WERI-Rb-1 (cell line): ENCODE measurements around the gene NRSN2.
"Not testable (repeated sequence)": the region's sequence is repeated elsewhere in the genome, so short reads cannot be mapped to it uniquely, and the experiment has no call there.

ENCODE experiments used
- DNase-seq: peaks from one replicate; pipeline ENCODE4 v3.0.0-alpha.2; 2020
- H3K27ac ChIP-seq: fragments of 250-450 bp; sonication (Bioruptor Pico); 2 replicates; pipeline ENCODE4 v1.5.1; 2020; ENCODE audit warnings: mild to moderate bottlenecking, moderate library complexity
- H3K27me3 ChIP-seq: fragments of 250-450 bp; sonication (Bioruptor Pico); 2 replicates; pipeline ENCODE4 v1.5.1; 2021; ENCODE audit warnings: mild to moderate bottlenecking, low read depth, moderate library complexity; ENCODE audit not compliant: insufficient read depth, severe bottlenecking
- H3K36me3 ChIP-seq: fragments of 250-450 bp; sonication (Bioruptor Pico); 2 replicates; pipeline ENCODE4 v1.5.1; 2020; ENCODE audit warnings: mild to moderate bottlenecking, moderate library complexity
- H3K4me3 ChIP-seq: 2 replicates; pipeline ENCODE4 v1.5.1; 2011; ENCODE audit warnings: low read depth, mild to moderate bottlenecking, control low read depth, low read length
- H3K9me3 ChIP-seq: fragments of 250-450 bp; sonication (Bioruptor Pico); 2 replicates; pipeline ENCODE4 v1.5.1; 2021; ENCODE audit warnings: mild to moderate bottlenecking, moderate library complexity; ENCODE audit not compliant: severe bottlenecking
- CTCF ChIP-seq: IDR thresholded peaks from 2 replicates; pipeline ENCODE4 v1.5.1; 2011; ENCODE audit warnings: low read depth, mild to moderate bottlenecking, control low read depth, inconsistent platforms, low read length

Gene NRSN2

GRCh38 chr20:334578-334977, 12.3 kb upstream of the NRSN2 start:
- no peak overlapping the region for H3K27ac ChIP-seq
- no peaks in the 10 kb centered on the region for H3K9me3 ChIP-seq
- no peak for DNase-seq
- no peak for TF ChIP-seq CTCF
- no peak overlapping the region for H3K4me3 ChIP-seq
- no peaks in the 10 kb centered on the region for H3K27me3 ChIP-seq
- H3K36me3 ChIP-seq: peaks cover 6% of the 10 kb centered on the region

GRCh38 chr20:336040-336439, 10.9 kb upstream of the NRSN2 start:
- not testable (repeated sequence) for DNase-seq, H3K27ac ChIP-seq, H3K36me3 ChIP-seq, H3K9me3 ChIP-seq, H3K27me3 ChIP-seq, H3K4me3 ChIP-seq

DNA sequence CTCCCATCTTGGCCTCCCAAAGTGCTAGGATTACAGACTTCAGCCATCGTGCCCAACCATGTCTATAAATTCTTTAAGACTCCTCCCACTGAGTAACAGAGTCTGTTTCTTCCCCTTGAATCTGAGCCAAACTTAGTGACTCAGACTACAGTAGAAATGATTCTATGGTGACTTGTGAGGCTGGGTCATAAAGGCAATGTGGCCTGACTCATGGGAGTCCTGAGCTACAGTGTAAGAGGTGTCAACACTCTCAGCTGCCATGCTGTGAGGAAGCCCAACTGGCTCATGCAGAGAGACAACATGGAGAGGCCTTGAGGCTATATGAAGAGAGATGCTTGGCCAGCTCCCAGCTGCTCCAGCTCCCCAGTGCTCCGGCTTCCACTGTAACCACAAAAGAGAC, 5.2 kb upstream of the NRSN2 start:
- Histone ChIP-seq H3K27ac (no peak overlapping the region), H3K36me3 (peaks cover 7% of the 10 kb centered on the region), H3K9me3 (no peaks in the 10 kb centered on the region), H3K4me3 (no peak overlapping the region), H3K27me3 (no peaks in the 10 kb centered on the region)
- DNase-seq: no peak
- no peak for TF ChIP-seq CTCF

DNA sequence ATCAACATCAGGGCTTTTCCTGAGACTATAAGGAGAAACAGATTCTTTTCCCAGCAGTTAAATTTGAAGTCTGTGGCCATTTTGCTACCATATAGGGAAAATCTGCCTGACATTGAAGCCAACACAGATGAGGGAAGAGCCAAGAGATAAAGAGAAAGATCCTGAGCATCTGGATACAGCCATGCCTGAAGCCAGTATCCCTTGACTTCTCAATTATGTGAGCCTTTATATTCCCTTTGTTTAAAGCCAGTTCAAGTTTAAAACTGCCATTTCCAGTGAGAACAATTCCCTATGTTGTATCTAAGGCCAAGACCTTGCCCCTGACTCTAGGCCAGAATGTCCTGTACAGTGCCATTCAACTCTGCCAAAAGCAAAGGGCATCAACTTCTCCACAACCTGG, 3.8 kb upstream of the NRSN2 start:
- H3K27ac ChIP-seq: no peak overlapping the region
- no peak for TF ChIP-seq CTCF
- H3K27me3 ChIP-seq: no peaks in the 10 kb centered on the region
- no peak for DNase-seq
- no peaks in the 10 kb centered on the region for H3K9me3 ChIP-seq
- peaks cover 7% of the 10 kb centered on the region for H3K36me3 ChIP-seq
- H3K4me3 ChIP-seq: no peak overlapping the region

GRCh38 chr20:346033-346639, 775 bp upstream of the NRSN2 start:
- no peak for TF ChIP-seq CTCF
- Histone ChIP-seq H3K4me3 (peak overlapping the region; percentile 88), H3K27ac (peak overlapping the region; percentile 93)

GRCh38 chr20:347317-347639, 367 bp downstream of the NRSN2 start:
- peak overlapping the region; percentile 93 for H3K27ac ChIP-seq
- no peaks in the 10 kb centered on the region for H3K27me3 ChIP-seq
- H3K9me3 ChIP-seq: no peaks in the 10 kb centered on the region
- peaks cover 23% of the 10 kb centered on the region for H3K36me3 ChIP-seq
- no peak for TF ChIP-seq CTCF
- H3K4me3 ChIP-seq: peak overlapping the region; percentile 88
- no peak for DNase-seq

More at GRCh38 chr20:346033-346639, 775 bp upstream of the NRSN2 start:
- peaks cover 18% of the 10 kb centered on the region for H3K36me3 ChIP-seq
- no peaks in the 10 kb centered on the region for H3K27me3 ChIP-seq
- no peaks in the 10 kb centered on the region for H3K9me3 ChIP-seq
- DNase-seq: no peak
